ENCODE measurements around the gene TAAR2.
"Not testable (repeated sequence)": the region's sequence is repeated elsewhere in the genome, so short reads cannot be mapped to it uniquely, and the experiment has no call there.

The TAAR2 gene

GRCh38 chr6:132612449-132613108 is 11.5 kb downstream of the TAAR2 start:
- DNase-seq: no peak

DNA sequence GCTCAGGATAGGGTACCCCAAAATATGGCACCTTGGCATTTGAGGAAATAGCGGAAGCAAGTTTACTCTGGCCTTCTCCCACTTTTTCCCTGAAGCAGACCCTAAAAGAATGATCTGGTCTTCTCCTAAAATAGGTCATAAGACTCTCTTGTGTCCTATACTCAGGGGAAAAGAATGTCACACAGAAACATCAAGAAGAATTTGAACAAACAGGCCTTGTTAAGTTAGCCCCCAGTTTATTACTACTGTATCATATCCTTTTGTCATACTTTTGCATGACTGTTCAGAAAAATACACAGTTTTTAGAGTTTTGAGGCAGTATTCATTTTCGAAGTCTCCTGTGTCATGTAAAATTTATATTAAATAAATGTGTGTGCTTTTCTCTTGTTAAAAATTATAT is 12.5 kb downstream of the TAAR2 start:
- DNase-seq: no peak

DNA sequence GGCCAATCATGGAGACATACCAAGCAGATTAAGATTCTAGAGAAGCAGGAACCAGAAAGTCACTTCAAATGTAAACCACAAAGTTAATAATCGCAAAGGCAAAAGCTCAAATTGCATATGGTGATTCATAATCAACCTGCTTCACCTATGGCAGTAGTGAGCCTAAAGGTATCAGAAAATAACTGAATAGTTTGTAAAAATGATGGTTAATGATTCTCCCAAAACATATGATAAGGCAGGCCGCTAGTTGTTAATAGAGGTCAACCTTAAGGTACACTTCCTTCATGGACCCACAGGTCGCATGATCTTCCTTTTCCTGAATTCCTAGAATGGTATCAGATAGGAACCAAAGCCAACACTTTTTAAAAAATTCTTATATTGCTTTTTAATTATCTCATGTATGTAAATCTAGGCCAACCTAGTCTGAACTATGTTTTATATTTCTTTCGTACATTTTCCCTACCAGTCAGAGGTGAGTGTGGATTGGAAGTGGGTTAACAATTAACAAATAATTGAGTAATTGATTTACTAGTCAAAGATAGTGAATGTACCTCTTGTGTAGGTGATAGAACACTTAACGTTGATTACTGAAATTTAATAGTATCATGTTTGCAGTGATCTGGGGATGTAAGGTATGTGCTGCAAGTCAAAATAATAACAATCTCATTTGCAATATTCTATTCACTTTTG is 16.4 kb downstream of the TAAR2 start:
- DNase-seq: no peak

GRCh38 chr6:132604635-132605152 is 19.4 kb downstream of the TAAR2 start:
- DNase-seq: no peak

DNA sequence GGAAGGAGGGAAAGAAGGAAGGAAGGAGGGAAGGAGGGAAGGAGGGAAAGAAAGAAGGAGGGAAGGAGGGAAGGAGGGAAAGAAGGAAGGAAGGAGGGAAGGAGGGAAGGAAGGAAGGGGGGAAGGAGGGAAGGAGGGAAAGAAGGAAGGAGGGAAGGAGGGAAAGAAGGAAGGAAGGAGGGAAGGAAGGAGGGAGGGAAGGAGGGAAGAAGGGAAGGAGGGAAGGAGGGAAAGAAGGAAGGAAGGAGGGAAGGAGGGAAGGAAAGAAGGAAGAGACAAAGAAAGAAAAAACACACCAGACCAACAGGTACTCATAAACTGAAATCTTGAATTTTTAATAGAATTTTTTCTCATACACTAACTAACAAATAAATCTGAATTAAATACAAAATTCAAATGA is 23.2 kb downstream of the TAAR2 start:
- not testable (repeated sequence) for DNase-seq

GRCh38 chr6:132598473-132598872 is 25.6 kb downstream of the TAAR2 start:
- DNase-seq: no peak

DNA sequence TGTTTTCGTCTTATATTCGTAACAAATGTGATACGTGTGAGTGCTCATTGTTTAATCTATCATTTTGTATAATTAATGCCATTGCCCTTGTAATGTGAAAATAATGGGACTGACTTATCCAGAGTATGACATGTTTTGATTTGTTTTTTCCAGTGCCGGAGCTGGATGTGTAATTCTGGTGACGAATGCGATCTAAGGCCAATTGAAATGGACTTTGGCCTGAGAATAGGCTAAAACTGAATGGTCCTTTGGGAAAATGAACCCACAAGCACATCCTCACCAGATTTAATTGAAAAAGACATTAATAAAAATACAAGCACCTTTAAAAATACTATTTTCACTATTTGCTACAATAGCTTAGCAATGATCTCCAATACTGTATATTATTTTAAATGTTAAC is 27.9 kb downstream of the TAAR2 start:
- no peak for DNase-seq

DNA sequence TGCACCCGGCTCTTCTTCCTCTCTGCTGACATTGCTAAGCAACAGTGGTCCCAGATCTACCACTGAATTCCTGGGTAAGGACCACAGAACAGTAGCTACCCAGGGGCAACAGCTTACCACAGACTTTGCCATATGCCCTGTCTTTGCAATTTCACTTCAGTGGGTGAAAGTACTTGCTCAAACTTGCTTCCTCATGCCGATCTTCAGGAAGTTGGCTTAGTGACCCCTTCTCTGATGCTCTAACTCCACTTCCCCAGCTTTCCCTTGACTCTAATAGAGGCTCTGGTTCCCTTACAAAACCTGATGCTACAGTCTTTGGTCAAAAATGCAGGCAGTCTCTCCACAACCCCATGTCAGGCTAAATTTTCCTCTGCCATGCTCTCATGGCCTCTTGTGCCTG is 31.2 kb downstream of the TAAR2 start:
- DNase-seq: no peak

- no peak for DNase-seq
Measured at GRCh38 chr6:132590362-132590761, 33.7 kb downstream of the TAAR2 start.

- no peak for DNase-seq
Measured at GRCh38 chr6:132589454-132589853, 34.6 kb downstream of the TAAR2 start, which contains the start of gene TAAR5. TSS of gene TAAR5 (minus strand) at chr6:132589741. CDS start at chr6:132589686, 55 bp downstream.

GRCh38 chr6:132587424-132587823 is 36.7 kb downstream of the TAAR2 start:
- DNase-seq: no peak

- DNase-seq: no peak
Measured at GRCh38 chr6:132584698-132585097, 39.4 kb downstream of the TAAR2 start.

- DNase-seq: no peak
Measured at GRCh38 chr6:132571774-132572173, 52.3 kb downstream of the TAAR2 start.

- no peak for DNase-seq
Measured at GRCh38 chr6:132570221-132570777, 53.8 kb downstream of the TAAR2 start, which contains the start of gene TAAR6. TSS of gene TAAR6 (plus strand) at chr6:132570322. CDS start at chr6:132570322, 0 bp downstream.

DNA sequence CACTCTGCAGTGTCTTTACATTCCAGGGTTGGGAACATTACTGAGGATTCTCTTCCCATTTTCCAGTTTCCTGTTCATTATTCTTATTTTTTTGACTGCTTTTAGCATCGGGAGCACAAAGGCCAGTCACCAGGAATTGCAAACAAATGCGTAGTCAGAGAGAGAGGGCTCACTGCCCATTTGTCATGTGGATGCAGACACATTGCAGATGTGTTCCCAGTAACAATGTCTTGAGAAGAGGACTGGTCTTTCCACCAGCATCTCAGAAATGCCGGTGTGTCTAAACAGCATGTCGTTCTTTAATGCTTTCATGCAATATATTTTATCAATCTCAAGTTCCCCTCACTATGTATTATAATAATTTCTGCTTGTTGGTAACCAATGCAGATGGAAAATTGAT is 54.9 kb downstream of the TAAR2 start:
- DNase-seq: no peak

DNA sequence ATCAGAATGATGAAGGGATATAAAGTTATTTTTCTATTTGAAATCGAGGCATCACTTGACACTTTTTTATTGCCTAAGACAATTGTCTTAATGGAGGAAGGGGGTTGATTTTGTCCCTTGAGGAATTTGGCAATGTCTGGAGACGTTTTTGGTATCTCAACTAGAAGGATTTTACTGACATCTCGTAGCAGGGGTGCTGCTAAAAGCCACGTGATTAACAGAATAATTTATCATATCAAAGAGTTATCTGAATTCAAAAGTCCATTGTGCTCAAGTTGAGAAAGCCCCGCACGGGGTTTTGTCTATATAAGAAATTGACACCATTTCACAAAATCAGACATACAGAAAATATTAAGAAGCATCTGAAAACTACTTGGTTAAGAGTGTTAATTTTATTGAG is 55.5 kb downstream of the TAAR2 start:
- DNase-seq: no peak

DNA sequence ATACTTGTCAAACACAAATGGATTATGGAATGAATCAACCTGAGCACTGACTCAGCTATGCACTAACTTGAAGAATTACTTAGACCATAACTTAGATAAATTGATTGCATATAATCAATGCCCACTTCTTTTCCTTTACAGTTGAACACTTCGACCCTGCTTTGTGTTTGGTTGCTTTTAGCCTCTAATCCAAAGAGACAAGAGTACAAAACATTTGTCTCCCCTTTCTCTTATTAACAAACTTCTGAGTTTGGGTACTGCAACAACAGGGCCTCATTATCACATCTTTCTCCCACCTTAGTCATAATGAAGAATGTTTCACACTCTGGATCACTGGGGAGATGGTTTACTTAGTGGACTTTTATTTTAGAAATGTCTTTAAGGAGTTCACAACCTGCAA is 56.5 kb downstream of the TAAR2 start:
- no peak for DNase-seq

Measured in femur (tissue), 1 donor.